ENCODE measurements around the gene MORN1.

The MORN1 gene

DNA sequence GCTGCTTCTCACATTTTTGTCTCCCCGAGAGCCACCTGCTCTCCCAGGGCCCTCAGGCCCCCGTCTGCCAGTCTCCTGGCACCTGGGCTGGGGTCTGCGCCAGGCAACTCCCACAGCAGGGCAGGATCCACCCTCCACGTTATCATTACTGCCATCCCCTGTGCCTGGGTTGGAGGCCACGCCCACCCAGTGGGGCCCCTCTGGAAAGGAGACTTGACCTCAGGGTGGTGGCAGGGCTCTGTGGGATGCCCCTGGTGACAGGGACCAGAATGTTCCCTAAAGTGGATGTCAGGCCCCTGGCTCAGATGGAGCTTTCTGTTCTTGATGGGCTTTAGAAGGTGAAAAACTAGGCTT, 96.7 kb downstream of the MORN1 start:
- Histone ChIP-seq H3K4me1 (no peaks in the 10 kb centered on the region), H3K36me3 (no peaks in the 10 kb centered on the region), H3K9me3 (no peaks in the 10 kb centered on the region), H3K27me3 (no peaks in the 10 kb centered on the region), H3K4me3 (ENCODE audit: low read depth, low read length) (no peak overlapping the region)
- no peak for DNase-seq
- TF ChIP-seq, protein P1, sequence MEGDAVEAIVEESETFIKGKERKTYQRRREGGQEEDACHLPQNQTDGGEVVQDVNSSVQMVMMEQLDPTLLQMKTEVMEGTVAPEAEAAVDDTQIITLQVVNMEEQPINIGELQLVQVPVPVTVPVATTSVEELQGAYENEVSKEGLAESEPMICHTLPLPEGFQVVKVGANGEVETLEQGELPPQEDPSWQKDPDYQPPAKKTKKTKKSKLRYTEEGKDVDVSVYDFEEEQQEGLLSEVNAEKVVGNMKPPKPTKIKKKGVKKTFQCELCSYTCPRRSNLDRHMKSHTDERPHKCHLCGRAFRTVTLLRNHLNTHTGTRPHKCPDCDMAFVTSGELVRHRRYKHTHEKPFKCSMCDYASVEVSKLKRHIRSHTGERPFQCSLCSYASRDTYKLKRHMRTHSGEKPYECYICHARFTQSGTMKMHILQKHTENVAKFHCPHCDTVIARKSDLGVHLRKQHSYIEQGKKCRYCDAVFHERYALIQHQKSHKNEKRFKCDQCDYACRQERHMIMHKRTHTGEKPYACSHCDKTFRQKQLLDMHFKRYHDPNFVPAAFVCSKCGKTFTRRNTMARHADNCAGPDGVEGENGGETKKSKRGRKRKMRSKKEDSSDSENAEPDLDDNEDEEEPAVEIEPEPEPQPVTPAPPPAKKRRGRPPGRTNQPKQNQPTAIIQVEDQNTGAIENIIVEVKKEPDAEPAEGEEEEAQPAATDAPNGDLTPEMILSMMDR (IDR thresholded peaks at IDR 0.05; ENCODE audit: low read depth, low read length): no peak

DNA sequence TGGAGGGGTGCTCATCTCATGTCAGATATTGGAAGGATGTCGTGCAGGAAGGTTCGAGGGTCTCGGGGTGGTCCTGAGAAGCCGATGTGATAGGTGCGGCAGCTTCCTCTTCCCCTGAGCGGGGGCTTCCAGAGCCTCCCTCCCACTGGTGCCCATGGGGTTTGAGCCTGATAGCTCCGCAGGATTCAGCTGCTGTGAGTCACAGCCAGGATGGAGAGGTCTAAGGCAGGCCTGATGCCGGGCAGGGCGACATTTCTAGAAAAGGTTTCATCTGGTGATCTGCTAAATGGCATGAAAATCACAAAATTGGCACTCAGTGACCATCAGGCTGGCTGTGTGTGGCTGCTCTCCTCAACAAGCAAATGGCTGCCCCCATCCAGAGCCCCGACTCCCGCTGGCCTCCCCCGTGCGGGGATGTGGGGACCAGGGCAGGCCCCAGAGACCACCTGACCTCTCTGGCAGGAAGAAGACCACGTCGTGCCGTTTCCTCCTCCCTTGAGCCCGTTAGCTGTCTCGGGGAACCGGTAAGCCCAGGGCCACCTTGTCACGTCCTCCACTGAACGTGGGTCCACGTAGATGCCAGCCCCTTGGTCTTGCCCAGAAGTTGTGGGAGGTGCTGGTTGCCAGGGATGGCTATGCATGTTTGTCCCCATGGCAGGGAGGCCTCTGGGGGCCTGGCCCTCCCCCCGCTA, 97.2 kb downstream of the MORN1 start:
- DNase-seq: no peak
- Histone ChIP-seq H3K9me3 (no peaks in the 10 kb centered on the region), H3K27me3 (no peaks in the 10 kb centered on the region), H3K36me3 (no peaks in the 10 kb centered on the region), H3K4me1 (no peaks in the 10 kb centered on the region), H3K4me3 (ENCODE audit: low read depth, low read length) (no peak overlapping the region)
- TF ChIP-seq, protein P1 (IDR thresholded peaks at IDR 0.05; ENCODE audit: low read depth, low read length): no peak

DNA sequence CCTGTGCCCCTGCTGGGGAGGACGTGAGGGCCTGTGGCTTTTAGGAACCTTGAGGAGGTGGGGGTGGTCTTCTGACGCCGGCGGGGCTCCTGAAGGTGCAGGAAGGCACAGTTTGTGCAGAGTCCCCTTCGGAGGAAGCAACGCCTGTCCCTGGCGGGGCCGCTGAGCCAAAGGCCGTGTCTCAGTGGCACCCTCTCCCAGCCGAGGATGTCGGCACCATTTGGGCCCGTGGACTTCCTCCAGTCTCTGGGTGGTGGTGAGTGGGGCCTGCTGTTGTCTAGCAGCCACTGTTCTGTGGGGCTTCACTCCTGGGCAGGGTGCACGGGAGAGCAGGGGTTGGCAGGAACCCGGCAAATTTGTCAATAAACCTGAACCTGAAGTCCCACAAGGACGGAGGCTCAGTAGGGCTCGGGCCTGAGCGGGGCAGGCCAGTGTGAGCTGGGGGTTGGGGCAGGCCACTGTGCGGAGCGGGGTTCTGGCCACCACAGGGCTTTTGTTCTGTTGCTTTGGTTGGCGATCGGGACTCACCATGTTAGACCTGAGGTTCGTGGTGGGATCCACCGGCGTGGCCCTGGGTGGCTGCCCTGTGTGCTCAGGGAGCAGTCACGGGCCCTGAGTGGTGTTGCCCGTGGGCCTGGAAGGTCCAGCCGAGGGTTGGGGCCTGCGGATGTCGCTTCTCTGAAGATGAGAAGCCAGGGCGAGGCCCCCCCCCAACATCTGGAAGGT, 98.5 kb downstream of the MORN1 start:
- no peaks in the 10 kb centered on the region for H3K36me3 ChIP-seq
- H3K4me1 ChIP-seq: no peaks in the 10 kb centered on the region
- no peaks in the 10 kb centered on the region for H3K27me3 ChIP-seq
- no peak overlapping the region for H3K4me3 ChIP-seq (ENCODE audit: low read depth, low read length)
- TF ChIP-seq, protein P1 (IDR thresholded peaks at IDR 0.05; ENCODE audit: low read depth, low read length): no peak
- DNase-seq: no peak
- H3K9me3 ChIP-seq: no peaks in the 10 kb centered on the region

DNA sequence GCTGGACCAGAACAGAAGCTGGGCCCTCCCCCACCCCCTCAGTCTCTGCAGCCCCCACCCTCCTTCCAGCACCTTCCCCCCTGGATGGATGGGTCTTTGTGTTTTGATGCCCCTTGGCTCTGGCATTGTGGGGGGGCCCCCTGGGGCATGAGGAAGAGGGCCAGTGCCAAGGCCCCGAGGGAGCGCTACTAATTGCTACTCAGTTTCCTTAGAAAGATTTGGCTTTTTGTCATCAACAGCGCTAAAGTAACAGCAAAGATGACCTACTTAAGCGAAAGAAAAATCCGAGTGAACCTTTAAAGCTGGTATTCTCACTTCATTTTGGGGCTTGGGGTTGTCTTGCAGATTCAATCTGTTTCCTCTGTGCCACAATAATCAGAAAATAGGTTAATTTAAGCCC, 99.8 kb downstream of the MORN1 start:
- no peak overlapping the region for H3K4me3 ChIP-seq (ENCODE audit: low read depth, low read length)
- no peak for DNase-seq
- H3K4me1 ChIP-seq: no peaks in the 10 kb centered on the region
- TF ChIP-seq, protein P1 (IDR thresholded peaks at IDR 0.05; ENCODE audit: low read depth, low read length): no peak
- no peaks in the 10 kb centered on the region for H3K9me3 ChIP-seq
- no peaks in the 10 kb centered on the region for H3K36me3 ChIP-seq
- H3K27me3 ChIP-seq: no peaks in the 10 kb centered on the region

DNA sequence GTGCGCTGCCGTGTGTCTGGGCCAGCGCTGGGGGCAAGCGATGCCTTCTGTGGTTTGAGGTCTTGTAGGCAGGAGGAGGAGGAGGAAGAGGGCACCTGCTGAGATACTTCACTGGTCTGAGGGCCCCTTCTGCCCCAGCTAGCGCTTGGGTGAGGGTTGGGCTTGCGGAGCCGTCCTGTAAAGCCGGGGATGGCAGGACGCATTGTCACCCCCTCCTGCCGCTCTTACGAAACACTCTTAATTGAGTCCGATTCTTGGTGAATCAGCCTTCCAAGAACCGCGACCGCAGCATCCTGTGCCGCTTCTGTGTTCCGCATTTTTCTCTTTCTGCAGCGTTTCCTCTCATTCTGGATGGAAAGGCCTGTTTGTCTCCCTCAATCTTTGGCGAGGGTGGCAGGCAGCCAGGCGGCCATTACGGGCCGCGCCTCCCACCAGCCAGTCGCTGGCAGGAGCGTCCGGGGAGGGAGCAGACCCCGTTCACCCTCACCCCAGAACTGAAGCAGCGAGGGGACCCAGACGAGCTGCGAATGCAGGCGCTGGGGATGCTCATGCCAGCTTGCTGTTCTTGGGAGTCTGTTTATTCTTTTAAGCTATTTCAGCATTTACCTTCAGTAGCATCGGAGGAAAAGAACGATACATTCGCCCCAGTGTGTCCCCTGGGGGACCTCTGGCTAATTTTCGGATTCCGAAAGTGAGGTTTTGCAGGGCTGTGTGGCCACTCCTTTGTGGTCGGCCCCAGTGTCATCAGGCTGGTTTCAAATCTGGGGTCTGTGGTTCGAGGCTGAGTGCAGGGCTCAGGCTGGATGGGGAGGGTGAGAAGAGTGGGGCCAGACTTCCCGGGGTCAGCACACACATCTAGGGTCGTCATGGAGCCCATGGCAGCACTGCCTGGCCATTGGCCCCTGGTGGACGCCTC, 100.5 kb downstream of the MORN1 start:
- Histone ChIP-seq H3K36me3 (no peaks in the 10 kb centered on the region), H3K4me3 (ENCODE audit: low read depth, low read length) (no peak overlapping the region), H3K9me3 (no peaks in the 10 kb centered on the region), H3K27me3 (no peaks in the 10 kb centered on the region), H3K4me1 (no peaks in the 10 kb centered on the region)
- DNase-seq: no peak
- TF ChIP-seq, protein P1 (IDR thresholded peaks at IDR 0.05; ENCODE audit: low read depth, low read length): no peak

All from BE2C (cell line).